Effector memory CD8-positive, alpha-beta T cell (primary cell): Measurements from ENCODE around the gene BMI1.
"Not testable (repeated sequence)": the region's sequence is repeated elsewhere in the genome, so short reads cannot be mapped to it uniquely, and the experiment has no call there.

ENCODE experiments used
- ATAC-seq: fragments of 150-1000 bp; cut with Tn5 transposase; replicated peaks from 2 replicates; pipeline ENCODE4 v1.10.0; 2021; ENCODE audit warnings: mild to moderate bottlenecking, moderate library complexity
- DNase-seq, 3 experiments: peaks; one replicate each; pipeline ENCODE4 v3.0.0; 2021
- H3K27ac Mint-ChIP-seq, 2 donors: one replicate each; pipeline ENCODE4 v1.8.0; 2022; ENCODE audit warnings: mild to moderate bottlenecking in 2 of 2, mixed read lengths in 2 of 2, moderate library complexity in 2 of 2
- H3K27me3 Mint-ChIP-seq, 2 donors: one replicate each; pipeline ENCODE4 v1.8.0; 2022; ENCODE audit warnings: mixed read lengths in 2 of 2
- H3K36me3 Mint-ChIP-seq: one replicate; pipeline ENCODE4 v1.8.0; 2022; ENCODE audit warnings: mild to moderate bottlenecking, moderate library complexity, mixed read lengths; ENCODE audit not compliant: insufficient read depth
- H3K4me1 Mint-ChIP-seq, 2 donors: one replicate each; pipeline ENCODE4 v1.8.0; 2022; ENCODE audit warnings: low read depth in 2 of 2, mixed read lengths in 2 of 2
- H3K4me3 Mint-ChIP-seq, 2 donors: one replicate each; pipeline ENCODE4 v1.8.0; 2022; ENCODE audit warnings: mild to moderate bottlenecking in 2 of 2, mixed read lengths in 2 of 2, moderate library complexity in 2 of 2
- H3K9me3 Mint-ChIP-seq, 2 donors: one replicate each; pipeline ENCODE4 v1.8.0; 2022; ENCODE audit warnings: mixed read lengths in 2 of 2

BMI1 gene

DNA sequence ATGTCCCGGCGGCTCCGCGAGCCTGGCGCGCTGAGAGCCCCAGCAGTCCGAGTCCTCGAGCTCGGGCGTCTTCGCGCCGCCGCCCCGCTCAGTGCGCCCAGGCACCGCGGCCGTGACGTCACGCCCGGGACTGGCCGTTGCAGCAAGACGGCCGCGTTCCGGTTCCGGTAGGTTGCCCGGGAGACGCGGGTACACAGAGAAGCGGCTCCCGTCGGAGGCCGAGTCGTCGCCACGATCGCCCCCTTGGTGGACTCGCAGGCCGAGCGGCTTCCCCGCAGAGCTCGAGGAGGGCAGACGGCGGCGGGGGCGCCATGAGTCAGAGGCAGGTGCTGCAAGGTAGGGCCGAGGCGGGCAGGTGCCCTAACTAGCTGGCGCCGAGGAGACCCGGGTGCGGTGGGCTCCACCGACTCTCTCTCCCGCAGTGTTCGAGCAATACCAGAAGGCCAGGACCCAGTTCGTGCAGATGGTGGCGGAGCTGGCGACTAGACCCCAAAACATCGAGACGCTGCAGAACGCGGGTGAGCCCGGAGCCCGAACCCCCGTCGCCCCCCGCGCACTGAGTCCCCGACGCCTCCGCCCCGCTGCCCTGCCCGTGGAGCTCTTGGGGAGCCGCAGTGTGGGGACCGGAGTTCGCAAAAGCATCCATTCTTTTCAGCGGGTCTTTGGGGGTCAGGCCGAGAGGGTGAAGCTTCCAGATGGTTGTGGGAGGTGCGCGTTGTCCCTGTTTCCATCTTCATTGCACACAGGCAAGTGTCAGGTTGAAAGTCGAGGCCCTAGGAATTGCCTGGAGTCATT, 24.6 kb downstream of the BMI1 start, which contains the start of gene SPAG6:
Gene SPAG6, plus strand, starts transcription at position 196 of the 795 bp plus-strand sequence. Its CDS starts 116 bp downstream, at position 312.
- H3K27me3 Mint-ChIP-seq: peaks cover 52 to 64% of the 10 kb centered on the region in 2 donors
- DNase-seq (peak in 2 of 3 experiments; percentile 28 to 31), ATAC-seq (peak; percentile 45)
- no peaks in the 10 kb centered on the region for H3K9me3 Mint-ChIP-seq
- no peaks in the 10 kb centered on the region for H3K4me1 Mint-ChIP-seq
- H3K27ac Mint-ChIP-seq: peak within 1 kb of the TSS in 1 of 2 donors; percentile 19
- H3K36me3 Mint-ChIP-seq: peaks cover 27% of the 10 kb centered on the region
- peak within 1 kb of the TSS; percentile 26 to 35 for H3K4me3 Mint-ChIP-seq

- H3K4me3 Mint-ChIP-seq: peak overlapping the region; percentile 9 to 26
Measured at GRCh38 chr10:22346096-22346661, 25.3 kb downstream of the BMI1 start.

DNA sequence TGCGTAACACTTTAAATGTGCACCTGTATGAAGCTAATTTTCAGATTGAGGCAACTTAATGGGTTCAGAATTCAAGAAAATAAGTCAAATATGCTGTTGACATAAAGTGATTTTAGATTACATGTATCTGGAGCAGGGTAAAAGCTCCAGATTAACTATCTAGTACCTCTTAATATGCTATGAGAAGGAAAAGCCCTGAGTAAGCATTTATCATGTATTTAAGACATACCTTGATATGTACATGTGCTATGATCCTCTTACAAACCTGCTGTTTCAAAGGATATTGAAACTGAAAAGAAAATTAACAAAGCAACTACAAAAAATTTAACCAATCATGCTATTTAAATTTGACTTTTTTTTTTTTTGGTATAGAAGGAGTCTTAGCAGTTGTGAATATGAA, 28.9 kb downstream of the BMI1 start:
- H3K4me1 Mint-ChIP-seq: no peaks in the 10 kb centered on the region
- H3K27ac Mint-ChIP-seq: no peak overlapping the region
- H3K36me3 Mint-ChIP-seq: peaks cover 12% of the 10 kb centered on the region
- H3K27me3 Mint-ChIP-seq: peaks cover 31 to 43% of the 10 kb centered on the region in 2 donors
- ATAC-seq: no peak
- no peak for DNase-seq
- H3K4me3 Mint-ChIP-seq: no peak overlapping the region
- no peaks in the 10 kb centered on the region for H3K9me3 Mint-ChIP-seq

More at GRCh38 chr10:22346096-22346661, 25.3 kb downstream of the BMI1 start:
- peaks cover 24% of the 10 kb centered on the region for H3K36me3 Mint-ChIP-seq
- H3K4me1 Mint-ChIP-seq: no peaks in the 10 kb centered on the region
- peaks cover 52 to 66% of the 10 kb centered on the region in 2 donors for H3K27me3 Mint-ChIP-seq
- H3K9me3 Mint-ChIP-seq: no peaks in the 10 kb centered on the region
- ATAC-seq (no peak), DNase-seq (no peak)
- peak overlapping the region in 1 of 2 donors; percentile 19 for H3K27ac Mint-ChIP-seq

DNA sequence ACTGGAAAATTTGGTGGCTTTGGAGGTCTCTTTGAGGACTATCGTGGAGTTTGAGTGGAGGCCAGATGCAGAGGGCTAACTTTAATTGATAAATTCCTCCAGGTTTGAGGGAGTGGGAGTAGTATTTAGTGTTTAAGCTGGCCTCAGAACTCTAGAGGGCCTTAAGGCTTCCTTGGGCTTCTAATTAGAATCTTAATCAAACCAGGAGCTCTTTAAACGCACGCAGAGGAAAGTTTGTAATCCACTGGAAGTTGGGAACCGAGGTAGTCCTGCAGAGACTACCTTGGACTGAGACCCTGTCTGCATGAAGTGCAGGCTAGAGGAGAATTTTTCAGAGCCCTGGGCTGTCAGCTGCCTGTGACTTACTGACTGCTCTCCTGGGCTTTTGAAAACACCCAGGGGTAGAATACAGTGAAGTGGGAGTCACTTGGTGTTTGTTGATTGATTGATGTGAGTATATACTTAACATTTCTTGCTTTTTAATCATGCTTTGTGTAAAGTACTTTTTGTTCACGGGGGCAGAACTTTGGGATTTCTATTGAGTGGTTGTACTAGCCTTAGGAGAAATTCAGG, 30.3 kb downstream of the BMI1 start:
- DNase-seq: no peak
- no peak overlapping the region for H3K4me3 Mint-ChIP-seq
- H3K27me3 Mint-ChIP-seq: peaks cover 24 to 28% of the 10 kb centered on the region in 2 donors
- no peaks in the 10 kb centered on the region for H3K36me3 Mint-ChIP-seq
- H3K9me3 Mint-ChIP-seq: no peaks in the 10 kb centered on the region
- H3K27ac Mint-ChIP-seq: no peak overlapping the region
- H3K4me1 Mint-ChIP-seq: no peaks in the 10 kb centered on the region
- ATAC-seq: no peak

GRCh38 chr10:22356324-22356873, 35.5 kb downstream of the BMI1 start:
- Mint-ChIP-seq H3K27me3 (peaks cover 10 to 12% of the 10 kb centered on the region in 2 donors), H3K9me3 (no peaks in the 10 kb centered on the region), H3K4me3 (no peak overlapping the region), H3K27ac (no peak overlapping the region), H3K36me3 (no peaks in the 10 kb centered on the region), H3K4me1 (no peaks in the 10 kb centered on the region)
- ATAC-seq: no peak
- DNase-seq: no peak

DNA sequence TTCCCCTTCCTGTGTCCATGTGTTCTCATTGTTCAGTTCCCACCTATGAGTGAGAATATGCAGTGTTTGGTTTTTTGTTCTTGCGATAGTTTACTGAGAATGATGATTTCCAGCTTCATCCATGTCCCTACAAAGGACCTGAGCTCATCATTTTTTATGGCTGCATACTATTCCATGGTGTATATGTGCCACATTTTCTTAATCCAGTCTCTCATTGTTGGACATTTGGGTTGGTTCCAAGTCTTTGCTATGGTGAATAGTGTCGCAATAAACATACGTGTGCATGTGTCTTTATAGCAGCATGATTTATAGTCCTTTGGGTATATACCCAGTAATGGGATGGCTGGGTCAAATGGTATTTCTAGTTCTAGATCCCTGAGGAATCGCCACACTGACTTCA, 36.9 kb downstream of the BMI1 start:
- not testable (repeated sequence) for DNase-seq, H3K9me3 Mint-ChIP-seq, H3K27ac Mint-ChIP-seq, H3K36me3 Mint-ChIP-seq, ATAC-seq, H3K4me1 Mint-ChIP-seq, H3K4me3 Mint-ChIP-seq
- peaks cover 7 to 12% of the 10 kb centered on the region in 2 donors for H3K27me3 Mint-ChIP-seq

GRCh38 chr10:22363305-22363704, 42.4 kb downstream of the BMI1 start:
- DNase-seq: no peak
- Mint-ChIP-seq H3K36me3 (no peaks in the 10 kb centered on the region), H3K4me3 (no peak overlapping the region), H3K4me1 (peaks cover 0 to 11% of the 10 kb centered on the region in 2 donors), H3K9me3 (no peaks in the 10 kb centered on the region), H3K27ac (no peak overlapping the region), H3K27me3 (peaks cover 0 to 6% of the 10 kb centered on the region in 2 donors)
- no peak for ATAC-seq

DNA sequence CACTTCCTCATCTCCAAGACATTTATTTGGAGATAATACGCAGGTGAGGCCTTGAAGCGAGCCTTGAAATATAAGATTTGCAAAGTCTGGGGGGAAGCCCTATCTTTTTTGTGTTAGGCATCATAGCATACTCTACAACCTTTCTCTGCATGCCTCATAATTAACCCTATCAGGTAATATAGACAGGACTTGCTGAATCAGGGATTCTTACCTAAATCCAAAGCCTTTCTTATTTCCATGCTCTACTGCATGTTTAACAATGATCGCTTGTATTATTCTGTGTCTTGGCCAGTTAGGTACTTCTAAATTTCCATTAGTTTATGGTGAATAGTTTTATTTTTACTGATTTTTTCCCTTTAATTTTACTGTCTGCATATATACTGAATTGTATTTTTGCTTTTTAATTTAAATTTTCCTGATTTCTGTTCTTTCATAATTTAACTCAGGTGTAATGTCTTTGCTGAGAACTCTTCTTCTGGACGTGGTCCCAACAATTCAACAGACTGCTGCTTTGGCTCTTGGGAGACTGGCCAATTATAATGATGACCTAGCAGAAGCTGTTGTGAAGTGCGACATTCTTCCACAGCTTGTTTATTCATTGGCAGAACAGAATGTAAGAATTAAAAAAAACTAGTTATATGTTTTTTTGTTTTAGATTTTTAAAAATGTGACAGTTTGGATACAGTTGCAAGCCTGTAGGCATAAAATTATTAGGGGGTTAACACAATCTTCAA, 43.7 kb downstream of the BMI1 start:
- no peak overlapping the region for H3K27ac Mint-ChIP-seq
- H3K27me3 Mint-ChIP-seq: peaks cover 0 to 6% of the 10 kb centered on the region in 2 donors
- peaks cover 0 to 16% of the 10 kb centered on the region in 2 donors for H3K4me1 Mint-ChIP-seq
- no peaks in the 10 kb centered on the region for H3K9me3 Mint-ChIP-seq
- DNase-seq (no peak), ATAC-seq (no peak)
- H3K4me3 Mint-ChIP-seq: no peak overlapping the region
- H3K36me3 Mint-ChIP-seq: no peaks in the 10 kb centered on the region

DNA sequence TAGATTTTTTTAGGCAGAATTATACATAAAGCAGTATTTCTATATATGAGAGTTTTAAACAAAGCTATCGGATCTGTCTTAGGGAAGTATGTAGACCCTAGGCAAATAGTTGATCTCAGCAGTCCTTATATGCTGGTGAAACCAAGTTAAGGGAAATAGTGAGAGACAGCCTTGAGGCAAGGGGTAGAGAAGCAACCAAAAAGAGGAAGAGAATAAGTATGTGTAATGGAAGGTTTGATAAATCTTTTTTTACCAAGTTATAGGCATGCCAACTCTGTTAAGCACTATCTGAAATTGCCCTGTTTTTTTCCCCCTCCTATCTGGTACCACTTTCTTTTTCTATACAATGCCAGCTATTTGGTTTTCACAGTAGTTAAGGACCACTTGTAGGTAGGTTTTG, 44.3 kb downstream of the BMI1 start:
- ATAC-seq: no peak
- no peak overlapping the region for H3K27ac Mint-ChIP-seq
- H3K4me3 Mint-ChIP-seq: no peak overlapping the region
- H3K27me3 Mint-ChIP-seq: peaks cover 0 to 6% of the 10 kb centered on the region in 2 donors
- no peaks in the 10 kb centered on the region for H3K36me3 Mint-ChIP-seq
- H3K4me1 Mint-ChIP-seq: peaks cover 0 to 18% of the 10 kb centered on the region in 2 donors
- no peak for DNase-seq
- H3K9me3 Mint-ChIP-seq: no peaks in the 10 kb centered on the region

- ATAC-seq (no peak), DNase-seq (no peak)
- Mint-ChIP-seq H3K4me3 (no peak overlapping the region), H3K4me1 (peaks cover 0 to 19% of the 10 kb centered on the region in 2 donors), H3K9me3 (no peaks in the 10 kb centered on the region), H3K27me3 (peaks cover 0 to 6% of the 10 kb centered on the region in 2 donors), H3K27ac (no peak overlapping the region), H3K36me3 (no peaks in the 10 kb centered on the region)
Measured at GRCh38 chr10:22365644-22366434, 44.9 kb downstream of the BMI1 start.

GRCh38 chr10:22366435-22366703, 45.5 kb downstream of the BMI1 start:
- Mint-ChIP-seq H3K9me3 (no peaks in the 10 kb centered on the region), H3K4me1 (peaks cover 0 to 19% of the 10 kb centered on the region in 2 donors), H3K27ac (no peak overlapping the region), H3K36me3 (no peaks in the 10 kb centered on the region), H3K4me3 (no peak overlapping the region), H3K27me3 (peaks cover 0 to 6% of the 10 kb centered on the region in 2 donors)
- DNase-seq (no peak), ATAC-seq (no peak)

DNA sequence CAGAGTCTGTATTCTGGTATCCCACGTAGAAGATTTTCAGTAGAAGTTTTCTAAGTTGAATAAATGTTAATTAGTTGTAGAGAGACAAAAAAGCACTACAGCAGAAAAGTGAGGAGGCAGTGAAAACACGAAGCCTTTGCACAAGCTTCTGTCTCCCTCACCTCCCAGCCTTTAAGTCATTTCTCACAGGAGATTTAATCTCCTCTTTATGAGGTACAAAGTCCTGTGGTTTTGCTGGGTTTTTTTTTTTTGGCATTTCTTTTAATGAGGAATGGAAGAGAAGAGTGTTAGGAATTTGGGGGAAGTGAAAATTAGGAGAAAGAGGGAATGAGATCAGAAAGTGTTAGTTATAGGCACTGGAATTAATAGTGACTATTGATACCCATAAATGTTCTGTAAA, 45.9 kb downstream of the BMI1 start:
- H3K36me3 Mint-ChIP-seq: no peaks in the 10 kb centered on the region
- ATAC-seq (no peak), DNase-seq (no peak)
- H3K27me3 Mint-ChIP-seq: peaks cover 0 to 6% of the 10 kb centered on the region in 2 donors
- no peak overlapping the region for H3K4me3 Mint-ChIP-seq
- no peaks in the 10 kb centered on the region for H3K9me3 Mint-ChIP-seq
- H3K27ac Mint-ChIP-seq: no peak overlapping the region
- peaks cover 0 to 19% of the 10 kb centered on the region in 2 donors for H3K4me1 Mint-ChIP-seq
